Measurements from ENCODE around the gene AGPAT3. TPM values are rescaled to one million over a fixed set of nuclear protein-coding genes. Genes with fewer than 3 reads are reported as not detected.
A peak's percentile ranks its signal among the peaks of the same experiment; 100 is the strongest.
"Not testable (repeated sequence)": the region's sequence is repeated elsewhere in the genome, so short reads cannot be mapped to it uniquely, and the experiment has no call there.

Gene AGPAT3
- total and polyA plus RNA-seq, 9 donors = 19.2 to 32.2 (median 27.7) TPM

GRCh38 chr21:43893536-43894205 lies 28.6 kb downstream of the AGPAT3 start:
- DNase-seq = peak; percentile 69
- Histone ChIP-seq H3K27ac (ENCODE audit: low read length) (peak overlapping the region; percentile 11), H3K27me3 (ENCODE audit: control insufficient read depth, insufficient read depth, low read length) (no peaks in the 10 kb centered on the region), H3K9me3 (replicated peaks; ENCODE audit: control insufficient read depth, low read depth, low read length) (peaks cover 10% of the 10 kb centered on the region), H3K36me3 (ENCODE audit: control insufficient read depth, insufficient read depth, low read length) (peaks cover 4% of the 10 kb centered on the region), H3K4me3 (ENCODE audit: low read length) (no peak overlapping the region), H3K4me1 (ENCODE audit: control insufficient read depth, insufficient read depth, low read length) (peaks cover 2% of the 10 kb centered on the region)
- 47% methylated on average over 8 of the region's 19 CpGs for WGBS (ENCODE audit: insufficient coverage)

DNA sequence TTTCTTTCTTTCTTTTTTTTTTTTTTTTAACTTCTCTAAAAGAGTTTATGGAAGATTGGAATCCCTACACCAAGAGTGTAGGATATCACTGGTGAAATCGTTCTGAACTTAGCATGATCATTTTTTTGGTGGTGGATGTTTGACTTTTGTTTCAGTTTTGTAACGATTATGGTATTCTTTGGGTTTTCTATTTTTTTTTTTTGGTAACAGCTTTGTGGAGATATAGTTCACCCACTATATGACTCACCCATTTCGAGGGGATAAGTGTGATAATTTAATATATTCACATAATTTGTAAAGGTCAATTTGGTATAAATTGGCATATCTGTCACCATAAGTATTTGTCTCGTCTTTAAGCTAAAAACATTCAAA lies 29.2 kb downstream of the AGPAT3 start:
- H3K4me1 ChIP-seq (ENCODE audit: control insufficient read depth, insufficient read depth, low read length) = peaks cover 2% of the 10 kb centered on the region
- peaks cover 10% of the 10 kb centered on the region for H3K9me3 ChIP-seq (replicated peaks; ENCODE audit: control insufficient read depth, low read depth, low read length)
- WGBS (ENCODE audit: insufficient coverage) = no CpG with 5 or more reads among the region's 4 CpGs
- H3K4me3 ChIP-seq (ENCODE audit: low read length) = no peak overlapping the region
- H3K27ac ChIP-seq (ENCODE audit: low read length) = peak overlapping the region; percentile 20
- H3K27me3 ChIP-seq (ENCODE audit: control insufficient read depth, insufficient read depth, low read length) = no peaks in the 10 kb centered on the region
- no peak for DNase-seq
- peaks cover 6% of the 10 kb centered on the region for H3K36me3 ChIP-seq (ENCODE audit: control insufficient read depth, insufficient read depth, low read length)

- H3K9me3 ChIP-seq (replicated peaks; ENCODE audit: control insufficient read depth, low read depth, low read length) = peaks cover 10% of the 10 kb centered on the region
- DNase-seq = no peak
Measured at GRCh38 chr21:43895196-43895595, 30.2 kb downstream of the AGPAT3 start.

GRCh38 chr21:43896696-43897299 lies 31.8 kb downstream of the AGPAT3 start:
- not testable (repeated sequence) for H3K9me3 ChIP-seq (replicated peaks; ENCODE audit: control insufficient read depth, low read depth, low read length); H3K4me1 ChIP-seq (ENCODE audit: control insufficient read depth, insufficient read depth, low read length); H3K27ac ChIP-seq (ENCODE audit: low read length); H3K27me3 ChIP-seq (ENCODE audit: control insufficient read depth, insufficient read depth, low read length); H3K4me3 ChIP-seq (ENCODE audit: low read length); DNase-seq
- H3K36me3 ChIP-seq (ENCODE audit: control insufficient read depth, insufficient read depth, low read length) = peaks cover 13% of the 10 kb centered on the region
- no CpG with 5 or more reads among the region's 8 CpGs for WGBS (ENCODE audit: insufficient coverage)

More at GRCh38 chr21:43895196-43895595, 30.2 kb downstream of the AGPAT3 start:
- 100% methylated on average over 3 of the region's 4 CpGs for WGBS (ENCODE audit: insufficient coverage)
- Histone ChIP-seq H3K4me1 (ENCODE audit: control insufficient read depth, insufficient read depth, low read length) (peaks cover 2% of the 10 kb centered on the region), H3K27me3 (ENCODE audit: control insufficient read depth, insufficient read depth, low read length) (no peaks in the 10 kb centered on the region), H3K27ac (ENCODE audit: low read length) (no peak overlapping the region), H3K4me3 (ENCODE audit: low read length) (no peak overlapping the region), H3K36me3 (ENCODE audit: control insufficient read depth, insufficient read depth, low read length) (peaks cover 13% of the 10 kb centered on the region)

DNA sequence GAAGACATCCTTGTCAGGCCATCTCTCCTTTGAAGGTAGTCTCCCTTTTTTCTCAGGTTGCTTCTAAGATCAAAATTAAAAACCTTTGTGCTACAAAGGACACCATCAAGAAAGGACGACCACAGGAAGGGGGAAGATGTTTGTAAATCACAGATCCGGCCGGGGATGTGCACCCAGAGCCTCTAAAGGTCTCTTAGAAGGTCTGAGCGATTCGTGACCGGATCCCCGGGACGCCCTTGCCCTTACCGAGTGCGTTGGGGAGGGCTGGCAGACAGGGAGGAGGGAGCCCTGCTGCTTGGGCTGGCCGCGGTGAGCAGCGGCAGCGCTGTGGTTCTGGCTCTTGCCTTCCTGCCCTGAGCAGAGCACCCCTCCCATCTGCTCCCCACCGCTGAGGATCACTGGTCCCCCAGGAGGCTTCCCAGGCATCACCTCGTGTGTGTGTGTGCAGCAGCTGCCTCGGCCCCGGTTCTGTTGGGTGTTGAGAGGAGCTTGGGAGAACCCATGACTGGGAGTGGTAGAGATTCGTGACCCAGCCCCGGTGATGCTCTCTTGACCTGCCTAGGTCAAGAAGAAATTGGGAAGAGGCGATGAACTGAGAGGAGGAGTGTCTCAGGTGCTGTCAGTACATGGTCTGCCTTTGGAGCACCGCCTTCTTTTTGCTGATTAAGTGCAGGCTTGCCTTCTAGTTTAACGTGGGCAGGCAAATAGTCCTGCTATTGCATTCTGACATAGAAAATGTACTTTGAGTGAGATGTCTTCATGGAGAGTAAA lies 34.5 kb downstream of the AGPAT3 start:
- Histone ChIP-seq H3K9me3 (replicated peaks; ENCODE audit: control insufficient read depth, low read depth, low read length) (peaks cover 3% of the 10 kb centered on the region), H3K27ac (ENCODE audit: low read length) (no peak overlapping the region), H3K4me1 (ENCODE audit: control insufficient read depth, insufficient read depth, low read length) (peaks cover 15% of the 10 kb centered on the region), H3K36me3 (ENCODE audit: control insufficient read depth, insufficient read depth, low read length) (peaks cover 13% of the 10 kb centered on the region), H3K4me3 (ENCODE audit: low read length) (no peak overlapping the region), H3K27me3 (ENCODE audit: control insufficient read depth, insufficient read depth, low read length) (no peaks in the 10 kb centered on the region)
- DNase-seq = no peak
- WGBS (ENCODE audit: insufficient coverage) = 96% methylated on average over 18 of the region's 23 CpGs

- Histone ChIP-seq H3K9me3 (replicated peaks; ENCODE audit: control insufficient read depth, low read depth, low read length) (peaks cover 3% of the 10 kb centered on the region), H3K36me3 (ENCODE audit: control insufficient read depth, insufficient read depth, low read length) (peaks cover 13% of the 10 kb centered on the region), H3K27ac (ENCODE audit: low read length) (no peak overlapping the region), H3K27me3 (ENCODE audit: control insufficient read depth, insufficient read depth, low read length) (no peaks in the 10 kb centered on the region), H3K4me1 (ENCODE audit: control insufficient read depth, insufficient read depth, low read length) (peaks cover 15% of the 10 kb centered on the region), H3K4me3 (ENCODE audit: low read length) (no peak overlapping the region)
- WGBS (ENCODE audit: insufficient coverage) = 78% methylated on average over 1 of the region's 1 CpG
- no peak for DNase-seq
Measured at GRCh38 chr21:43900078-43900385, 35.0 kb downstream of the AGPAT3 start.

DNA sequence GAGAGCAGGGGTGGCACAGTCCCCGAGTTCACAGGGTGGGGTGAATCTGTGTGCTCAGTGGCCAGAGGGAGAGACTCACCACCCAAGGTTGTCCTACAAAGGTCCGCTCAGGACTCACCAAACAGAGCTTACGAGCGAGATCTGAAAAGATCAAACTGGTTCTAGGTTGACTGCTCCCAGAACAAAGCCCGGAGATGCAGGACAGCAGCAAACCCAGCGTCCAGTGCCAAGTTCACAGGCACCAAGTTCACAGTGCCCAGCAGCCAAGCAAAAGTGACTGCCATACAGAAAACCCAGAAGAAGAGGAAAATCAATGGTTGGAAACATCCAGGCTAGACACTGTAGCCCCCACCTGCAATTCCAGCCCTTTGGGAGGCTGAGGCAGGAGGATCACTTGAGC lies 35.7 kb downstream of the AGPAT3 start:
- DNase-seq = no peak
- Histone ChIP-seq H3K4me1 (ENCODE audit: control insufficient read depth, insufficient read depth, low read length) (peaks cover 15% of the 10 kb centered on the region), H3K27ac (ENCODE audit: low read length) (no peak overlapping the region), H3K9me3 (replicated peaks; ENCODE audit: control insufficient read depth, low read depth, low read length) (peaks cover 3% of the 10 kb centered on the region), H3K36me3 (ENCODE audit: control insufficient read depth, insufficient read depth, low read length) (peaks cover 13% of the 10 kb centered on the region), H3K27me3 (ENCODE audit: control insufficient read depth, insufficient read depth, low read length) (no peaks in the 10 kb centered on the region), H3K4me3 (ENCODE audit: low read length) (no peak overlapping the region)
- WGBS (ENCODE audit: insufficient coverage) = 93% methylated on average over 6 of the region's 6 CpGs

- H3K4me3 ChIP-seq (ENCODE audit: low read length) = no peak overlapping the region
- no peaks in the 10 kb centered on the region for H3K27me3 ChIP-seq (ENCODE audit: control insufficient read depth, insufficient read depth, low read length)
- peaks cover 15% of the 10 kb centered on the region for H3K4me1 ChIP-seq (ENCODE audit: control insufficient read depth, insufficient read depth, low read length)
- peaks cover 3% of the 10 kb centered on the region for H3K9me3 ChIP-seq (replicated peaks; ENCODE audit: control insufficient read depth, low read depth, low read length)
- peaks cover 16% of the 10 kb centered on the region for H3K36me3 ChIP-seq (ENCODE audit: control insufficient read depth, insufficient read depth, low read length)
- 92% methylated on average over 3 of the region's 6 CpGs for WGBS (ENCODE audit: insufficient coverage)
- peak; percentile 39 for DNase-seq
- H3K27ac ChIP-seq (ENCODE audit: low read length) = no peak overlapping the region
Measured at GRCh38 chr21:43902441-43902840, 37.4 kb downstream of the AGPAT3 start.

GRCh38 chr21:43903451-43904091 lies 38.5 kb downstream of the AGPAT3 start:
- Histone ChIP-seq H3K36me3 (ENCODE audit: control insufficient read depth, insufficient read depth, low read length) (peaks cover 16% of the 10 kb centered on the region), H3K27ac (ENCODE audit: low read length) (peak overlapping the region; percentile 20), H3K4me3 (ENCODE audit: low read length) (no peak overlapping the region), H3K9me3 (replicated peaks; ENCODE audit: control insufficient read depth, low read depth, low read length) (no peaks in the 10 kb centered on the region), H3K27me3 (ENCODE audit: control insufficient read depth, insufficient read depth, low read length) (no peaks in the 10 kb centered on the region), H3K4me1 (ENCODE audit: control insufficient read depth, insufficient read depth, low read length) (peaks cover 15% of the 10 kb centered on the region)
- 59% methylated on average over 19 of the region's 26 CpGs for WGBS (ENCODE audit: insufficient coverage)
- DNase-seq = peak; percentile 51

- no peak for DNase-seq
- Histone ChIP-seq H3K9me3 (replicated peaks; ENCODE audit: control insufficient read depth, low read depth, low read length) (no peaks in the 10 kb centered on the region), H3K36me3 (ENCODE audit: control insufficient read depth, insufficient read depth, low read length) (peaks cover 12% of the 10 kb centered on the region), H3K4me1 (ENCODE audit: control insufficient read depth, insufficient read depth, low read length) (peaks cover 15% of the 10 kb centered on the region), H3K27ac (ENCODE audit: low read length) (no peak overlapping the region), H3K27me3 (ENCODE audit: control insufficient read depth, insufficient read depth, low read length) (no peaks in the 10 kb centered on the region), H3K4me3 (ENCODE audit: low read length) (no peak overlapping the region)
- WGBS (ENCODE audit: insufficient coverage) = 81% methylated on average over 7 of the region's 14 CpGs
Measured at GRCh38 chr21:43904331-43904781, 39.3 kb downstream of the AGPAT3 start.
